Liver (tissue), 9 donors: ENCODE data around the gene ANKRD44. TPM values are rescaled to one million over a fixed set of nuclear protein-coding genes. Genes with fewer than 3 reads are reported as not detected.

Experiments used
- DNase-seq: peaks from one replicate; pipeline ENCODE4 v3.0.0-alpha.2; 2017; ENCODE audit warnings: low spot score
- H3K27ac ChIP-seq, 2 donors: one replicate each; pipeline ENCODE4 v1.7.0; 2013; ENCODE audit warnings: inconsistent platforms in 2 of 2, low read length in 2 of 2, control low read depth in 1 of 2, low read depth in 1 of 2, mild to moderate bottlenecking in 1 of 2
- H3K27me3 ChIP-seq, 4 donors: one replicate each; pipeline versions ENCODE4 v1.6.1 to v1.7.0; 2013; ENCODE audit warnings: low read length in 3 of 4, inconsistent platforms in 1 of 4, mild to moderate bottlenecking in 1 of 4, moderate library complexity in 1 of 4; ENCODE audit not compliant: control insufficient read depth in 4 of 4, insufficient read depth in 4 of 4
- H3K36me3 ChIP-seq, 4 donors: one replicate each; pipeline versions ENCODE4 v1.6.1 to v1.7.0; 2013; ENCODE audit warnings: low read length in 3 of 4, mild to moderate bottlenecking in 3 of 4, low read depth in 1 of 4, moderate library complexity in 1 of 4; ENCODE audit not compliant: control insufficient read depth in 4 of 4, insufficient read depth in 3 of 4
- H3K4me1 ChIP-seq, 4 donors: one replicate each; pipeline versions ENCODE4 v1.6.1 to v1.7.0; 2013; ENCODE audit warnings: low read length in 3 of 4, mild to moderate bottlenecking in 3 of 4, moderate library complexity in 1 of 4; ENCODE audit not compliant: control insufficient read depth in 4 of 4, insufficient read depth in 4 of 4
- H3K4me3 ChIP-seq, 3 donors: one replicate each; pipeline versions ENCODE4 v1.6.1 to v1.7.0; 2013; ENCODE audit warnings: low read length in 3 of 3, control low read depth in 1 of 3, low read depth in 1 of 3, mild to moderate bottlenecking in 1 of 3
- H3K9ac ChIP-seq, 2 donors: one replicate each; pipeline ENCODE4 v1.7.0; 2013; ENCODE audit warnings: low read length in 2 of 2, mild to moderate bottlenecking in 2 of 2, moderate library complexity in 2 of 2, control low read depth in 1 of 2, low read depth in 1 of 2
- H3K9me3 ChIP-seq, 4 donors: one replicate each; pipeline versions ENCODE4 v1.6.1 to v1.7.0; 2013; ENCODE audit warnings: low read length in 3 of 4; ENCODE audit not compliant: control insufficient read depth in 4 of 4
- ATF3 ChIP-seq: IDR thresholded peaks from 2 replicates; pipeline ENCODE4 v1.6.1; 2016; ENCODE audit warnings: antibody characterized with exemption
- CTCF ChIP-seq: fragments of 150-350 bp; IDR thresholded peaks from 2 replicates; pipeline ENCODE4 v1.5.1; 2017; ENCODE audit warnings: improper control_type of control experiment, low read depth, low read length; ENCODE audit not compliant: missing input control
- EGR1 ChIP-seq, 2 donors: IDR thresholded peaks; 2 replicates each; pipeline ENCODE4 v1.6.1; 2016 to 2018; ENCODE audit warnings: antibody characterized with exemption in 2 of 2, low read depth in 2 of 2
- FOXA1 ChIP-seq: IDR thresholded peaks from 2 replicates; pipeline ENCODE4 v1.6.1; 2016; ENCODE audit warnings: antibody characterized with exemption
- FOXA2 ChIP-seq: IDR thresholded peaks from 2 replicates; pipeline ENCODE4 v1.6.1; 2016; ENCODE audit warnings: antibody characterized with exemption
- GABPA ChIP-seq, 2 donors: IDR thresholded peaks in 1 of 2; conservative IDR thresholded peaks in 1 of 2; 2 replicates each; pipeline ENCODE4 v1.6.1; 2016; ENCODE audit warnings: antibody characterized with exemption in 2 of 2, mild to moderate bottlenecking in 1 of 2, moderate library complexity in 1 of 2
- HNF4A ChIP-seq, 2 donors: conservative IDR thresholded peaks; 2 replicates each; pipeline ENCODE4 v1.6.1; 2016; ENCODE audit warnings: antibody characterized with exemption in 2 of 2, mild to moderate bottlenecking in 2 of 2
- HNF4G ChIP-seq: IDR thresholded peaks from 2 replicates; pipeline ENCODE4 v1.6.1; 2016; ENCODE audit warnings: antibody characterized with exemption
- JUND ChIP-seq, 2 donors: IDR thresholded peaks; 2 replicates each; pipeline ENCODE4 v1.6.1; 2016; ENCODE audit warnings: antibody characterized with exemption in 2 of 2
- NR2F2 ChIP-seq: IDR thresholded peaks from 2 replicates; pipeline ENCODE4 v1.6.1; 2016; ENCODE audit warnings: antibody characterized with exemption
- RAD21 ChIP-seq, 2 donors: IDR thresholded peaks; 2 replicates each; pipeline ENCODE4 v1.6.1; 2016; ENCODE audit warnings: antibody characterized with exemption in 2 of 2, mild to moderate bottlenecking in 2 of 2
- RXRA ChIP-seq, 2 donors: IDR thresholded peaks; 2 replicates each; pipeline ENCODE4 v1.6.1; 2017 to 2018; ENCODE audit warnings: antibody characterized with exemption in 2 of 2, mild to moderate bottlenecking in 1 of 2
- SP1 ChIP-seq: IDR thresholded peaks from 2 replicates; pipeline ENCODE4 v1.6.1; 2018; ENCODE audit warnings: antibody characterized with exemption, mild to moderate bottlenecking
- TAF1 ChIP-seq: conservative IDR thresholded peaks from 2 replicates; pipeline ENCODE4 v1.6.1; 2016; ENCODE audit warnings: antibody characterized with exemption, mild to moderate bottlenecking
- YY1 ChIP-seq: IDR thresholded peaks from 2 replicates; pipeline ENCODE4 v1.6.1; 2016; ENCODE audit warnings: antibody characterized with exemption, mild to moderate bottlenecking
- ZBTB33 ChIP-seq: IDR thresholded peaks from 2 replicates; pipeline ENCODE4 v1.6.1; 2016; ENCODE audit warnings: antibody characterized with exemption
- WGBS: extraction: QIAGEN DNeasy Blood & Tissue Kit; methylation state at CpG from one replicate; pipeline ENCODE4 v1.1.7; 2013; 5-methylcytosine and 5-hydroxymethylcytosine counted together
- polyA plus RNA-seq, 2 donors: library from polyadenylated mRNA; stranded (reverse) in 1 of 2; unstranded in 1 of 2; fragments of 200-250 nt in 1 of 2; fragments of >200 nt in 1 of 2; fragmentation: Nextera tagmentation in 1 of 2; extraction: Ambion mirVana in 1 of 2; gene quantifications; one replicate each; pipeline versions ENCODE4 v1.2.1 to v1.2.3, GENCODE V29; 2013 to 2015
- total RNA-seq, 2 donors: library from RNA; depleted of rRNA; stranded (reverse); fragments of >200 nt; gene quantifications; one replicate each; pipeline ENCODE4 v1.2.3, GENCODE V29; 2014
- TF ChIP-seq, protein P1 (sequence below): IDR thresholded peaks from 2 replicates; pipeline ENCODE4 v1.6.1; 2016; ENCODE audit warnings: antibody characterized with exemption
- TF ChIP-seq, protein P2 (sequence below): IDR thresholded peaks from 2 replicates; pipeline ENCODE4 v1.6.1; 2016; ENCODE audit warnings: antibody characterized with exemption, mild to moderate bottlenecking
- donor health status: healthy.
- donor health status: healthy.
- donor health status: healthy.
- donor health status: healthy.
- donor health status: healthy.

ANKRD44 gene
- total and polyA plus RNA-seq, 4 donors = 3.8 to 18.2 (median 6.8) TPM

GRCh38 chr2:197261808-197262226 is 48.8 kb downstream of the ANKRD44 start:
- H3K9me3 ChIP-seq = no peaks in the 10 kb centered on the region
- H3K27me3 ChIP-seq = no peaks in the 10 kb centered on the region
- TF ChIP-seq, protein P1, sequence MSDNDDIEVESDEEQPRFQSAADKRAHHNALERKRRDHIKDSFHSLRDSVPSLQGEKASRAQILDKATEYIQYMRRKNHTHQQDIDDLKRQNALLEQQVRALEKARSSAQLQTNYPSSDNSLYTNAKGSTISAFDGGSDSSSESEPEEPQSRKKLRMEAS = no peak
- TF ChIP-seq HNF4G = no peak
- TF ChIP-seq CTCF = no peak
- TF ChIP-seq GABPA (IDR thresholded peaks at IDR 0.05 in 1 of 2, conservative IDR thresholded peaks at IDR 0.05 in 1 of 2) = no peak
- TF ChIP-seq ZBTB33 = no peak
- WGBS = 61% methylated on average over 6 of the region's 6 CpGs
- no peak overlapping the region for H3K4me3 ChIP-seq
- H3K9ac ChIP-seq = peak overlapping the region in 1 of 2 donors; percentile 22
- H3K36me3 ChIP-seq = no peaks in the 10 kb centered on the region
- H3K4me1 ChIP-seq = no peaks in the 10 kb centered on the region
- peak overlapping the region; percentile 31 for H3K27ac ChIP-seq
- no peak for DNase-seq

DNA sequence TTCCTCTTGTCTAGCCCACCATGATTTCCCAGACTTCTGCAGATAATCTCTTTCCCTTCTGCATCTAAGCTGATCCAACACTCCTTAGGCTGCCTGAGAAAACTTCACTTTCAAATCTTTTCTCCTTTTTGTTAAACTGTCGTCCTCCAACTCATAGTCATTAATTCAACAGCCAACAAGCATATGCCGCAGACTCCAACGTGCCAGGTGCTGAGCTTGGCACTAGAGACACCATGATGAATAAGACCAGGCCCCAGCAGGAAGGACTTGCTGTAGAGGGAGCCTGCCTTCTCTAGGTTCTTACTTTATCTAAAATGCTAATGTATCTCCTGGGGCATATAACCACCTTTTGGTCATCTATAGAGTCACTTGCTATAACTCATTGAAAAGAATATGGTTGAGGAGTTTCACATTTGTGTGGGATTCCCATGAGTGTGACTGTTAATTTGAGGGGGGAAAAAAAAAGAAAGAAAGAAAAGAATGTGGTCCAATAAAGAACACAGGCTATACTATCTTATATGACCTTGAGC is 51.0 kb downstream of the ANKRD44 start:
- TF ChIP-seq TAF1 (no peak), HNF4G (no peak), RXRA (IDR thresholded peaks at IDR 0.05) (no peak)
- peaks cover 0 to 5% (median 0%) of the 10 kb centered on the region in 4 donors for H3K4me1 ChIP-seq
- no peaks in the 10 kb centered on the region for H3K36me3 ChIP-seq
- H3K27ac ChIP-seq = no peak overlapping the region
- no peak overlapping the region for H3K9ac ChIP-seq
- H3K4me3 ChIP-seq = no peak overlapping the region
- DNase-seq = no peak
- no peaks in the 10 kb centered on the region for H3K27me3 ChIP-seq
- H3K9me3 ChIP-seq = no peaks in the 10 kb centered on the region
- WGBS = 94% methylated on average over 3 of the region's 3 CpGs

DNA sequence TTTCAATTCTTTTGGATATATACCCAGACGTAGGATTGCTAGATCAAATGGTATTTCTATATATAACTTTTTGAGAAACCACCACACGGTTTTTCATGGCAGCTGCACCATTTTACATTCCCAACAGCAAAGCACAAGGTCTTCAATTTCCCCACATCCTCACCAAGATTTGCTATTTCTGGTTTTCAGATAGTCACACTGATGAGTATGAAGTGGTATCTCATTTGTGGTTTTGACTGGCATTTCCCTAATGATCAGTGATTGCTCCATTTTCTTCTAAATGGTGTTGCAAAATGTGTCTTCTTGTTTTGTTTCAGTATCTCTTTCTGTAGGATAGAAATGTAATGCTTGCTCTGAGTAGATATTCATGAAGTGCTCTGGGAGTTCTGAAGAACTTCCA is 52.0 kb downstream of the ANKRD44 start:
- 74% methylated on average over 2 of the region's 2 CpGs for WGBS
- Histone ChIP-seq H3K4me3 (no peak overlapping the region), H3K9me3 (no peaks in the 10 kb centered on the region), H3K27ac (no peak overlapping the region), H3K36me3 (no peaks in the 10 kb centered on the region), H3K9ac (no peak overlapping the region), H3K27me3 (no peaks in the 10 kb centered on the region), H3K4me1 (peaks cover 0 to 5% (median 0%) of the 10 kb centered on the region in 4 donors)
- DNase-seq = no peak
- TF ChIP-seq SP1 (no peak), YY1 (no peak), NR2F2 (no peak), JUND (IDR thresholded peaks at IDR 0.05) (no peak), FOXA1 (no peak), EGR1 (IDR thresholded peaks at IDR 0.05; ENCODE audit: low read depth in 2 of 2) (no peak), FOXA2 (no peak), RAD21 (IDR thresholded peaks at IDR 0.05) (no peak), TAF1 (no peak), HNF4A (conservative IDR thresholded peaks at IDR 0.05) (no peak), GABPA (IDR thresholded peaks at IDR 0.05 in 1 of 2, conservative IDR thresholded peaks at IDR 0.05 in 1 of 2) (no peak), RXRA (IDR thresholded peaks at IDR 0.05) (no peak), ATF3 (no peak), CTCF (no peak)
- TF ChIP-seq, protein P2, sequence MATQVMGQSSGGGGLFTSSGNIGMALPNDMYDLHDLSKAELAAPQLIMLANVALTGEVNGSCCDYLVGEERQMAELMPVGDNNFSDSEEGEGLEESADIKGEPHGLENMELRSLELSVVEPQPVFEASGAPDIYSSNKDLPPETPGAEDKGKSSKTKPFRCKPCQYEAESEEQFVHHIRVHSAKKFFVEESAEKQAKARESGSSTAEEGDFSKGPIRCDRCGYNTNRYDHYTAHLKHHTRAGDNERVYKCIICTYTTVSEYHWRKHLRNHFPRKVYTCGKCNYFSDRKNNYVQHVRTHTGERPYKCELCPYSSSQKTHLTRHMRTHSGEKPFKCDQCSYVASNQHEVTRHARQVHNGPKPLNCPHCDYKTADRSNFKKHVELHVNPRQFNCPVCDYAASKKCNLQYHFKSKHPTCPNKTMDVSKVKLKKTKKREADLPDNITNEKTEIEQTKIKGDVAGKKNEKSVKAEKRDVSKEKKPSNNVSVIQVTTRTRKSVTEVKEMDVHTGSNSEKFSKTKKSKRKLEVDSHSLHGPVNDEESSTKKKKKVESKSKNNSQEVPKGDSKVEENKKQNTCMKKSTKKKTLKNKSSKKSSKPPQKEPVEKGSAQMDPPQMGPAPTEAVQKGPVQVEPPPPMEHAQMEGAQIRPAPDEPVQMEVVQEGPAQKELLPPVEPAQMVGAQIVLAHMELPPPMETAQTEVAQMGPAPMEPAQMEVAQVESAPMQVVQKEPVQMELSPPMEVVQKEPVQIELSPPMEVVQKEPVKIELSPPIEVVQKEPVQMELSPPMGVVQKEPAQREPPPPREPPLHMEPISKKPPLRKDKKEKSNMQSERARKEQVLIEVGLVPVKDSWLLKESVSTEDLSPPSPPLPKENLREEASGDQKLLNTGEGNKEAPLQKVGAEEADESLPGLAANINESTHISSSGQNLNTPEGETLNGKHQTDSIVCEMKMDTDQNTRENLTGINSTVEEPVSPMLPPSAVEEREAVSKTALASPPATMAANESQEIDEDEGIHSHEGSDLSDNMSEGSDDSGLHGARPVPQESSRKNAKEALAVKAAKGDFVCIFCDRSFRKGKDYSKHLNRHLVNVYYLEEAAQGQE = no peak
- TF ChIP-seq, protein P1 = no peak
